Caco-2 (cell line): ENCODE measurements around the gene TMEM154. TPM values are rescaled to one million over a fixed set of nuclear protein-coding genes. Genes with fewer than 3 reads are reported as not detected.

Experiments used
- BruUV-seq: library from RNA; stranded (reverse); fragments of 400-500 nt; replicated peaks from 2 replicates; lab custom pipeline; 2021; lab: Mats Ljungman, UMichigan
- CTCF ChIA-PET: fragments of 300-600 bp; sonication (Branson Sonifier 250); formaldehyde crosslinking; loops from one replicate; lab custom pipeline; 2022; ENCODE audit warnings: antibody characterized with exemption; lab: Charles Lee
- POLR2A ChIA-PET: fragments of 300-600 bp; sonication (Branson Sonifier 250); formaldehyde crosslinking; loops from one replicate; lab custom pipeline; 2022; ENCODE audit warnings: antibody characterized with exemption; lab: Charles Lee
- DNase-seq, 2 experiments: peaks; one replicate each; pipeline versions ENCODE4 v3.0.0 to v3.0.0-alpha.2; 2020 to 2022
- H3K27me3 ChIP-seq: replicated peaks from 2 replicates; pipeline ENCODE4 v1.6.0; 2011; ENCODE audit warnings: low read length; ENCODE audit not compliant: control insufficient read depth, insufficient read depth
- H3K36me3 ChIP-seq: 2 replicates; pipeline ENCODE4 v1.5.1; 2011; ENCODE audit warnings: low read length; ENCODE audit not compliant: control insufficient read depth, insufficient read depth
- H3K4me1 ChIP-seq: fragments of 250-450 bp; sonication (Bioruptor Pico); 2 replicates; pipeline ENCODE4 v1.5.1; 2020; ENCODE audit warnings: mild to moderate bottlenecking
- H3K4me3 ChIP-seq: 2 replicates; pipeline ENCODE4 v1.5.1; 2011; ENCODE audit warnings: low read depth, mild to moderate bottlenecking, control low read depth, low read length
- H3K9me3 ChIP-seq: fragments of 250-450 bp; sonication (Bioruptor Pico); 2 replicates; pipeline ENCODE4 v1.5.1; 2020; ENCODE audit warnings: mild to moderate bottlenecking, moderate library complexity
- H3K27ac Mint-ChIP-seq: one replicate; pipeline ENCODE4 v1.8.0; 2022; ENCODE audit warnings: mixed read lengths; ENCODE audit not compliant: unreplicated experiment
- H3K27me3 Mint-ChIP-seq: one replicate; pipeline ENCODE4 v1.8.0; 2022; ENCODE audit warnings: mixed read lengths; ENCODE audit not compliant: insufficient read depth, unreplicated experiment
- H3K36me3 Mint-ChIP-seq: one replicate; pipeline ENCODE4 v1.8.0; 2022; ENCODE audit warnings: mild to moderate bottlenecking, mixed read lengths; ENCODE audit not compliant: insufficient read depth, unreplicated experiment
- H3K4me1 Mint-ChIP-seq: one replicate; pipeline ENCODE4 v1.8.0; 2022; ENCODE audit warnings: low read depth, mixed read lengths; ENCODE audit not compliant: unreplicated experiment
- H3K4me3 Mint-ChIP-seq: one replicate; pipeline ENCODE4 v1.8.0; 2022; ENCODE audit warnings: mild to moderate bottlenecking, moderate library complexity, mixed read lengths; ENCODE audit not compliant: unreplicated experiment
- H3K9me3 Mint-ChIP-seq: one replicate; pipeline ENCODE4 v1.8.0; 2022; ENCODE audit warnings: mixed read lengths; ENCODE audit not compliant: unreplicated experiment
- CTCF ChIP-seq, 2 experiments: fragments of 200-600 bp in 1 of 2; IDR thresholded peaks; 1 replicate in 1 of 2; 2 replicates in 1 of 2; pipeline versions ENCODE4 v1.5.1 to v1.8.0; 2011 to 2022; ENCODE audit warnings: antibody characterized with exemption in 1 of 2, control low read depth in 1 of 2, inconsistent platforms in 1 of 2, low read depth in 1 of 2, low read length in 1 of 2, mild to moderate bottlenecking in 1 of 2, moderate library complexity in 1 of 2; ENCODE audit not compliant: insufficient read depth in 1 of 2, severe bottlenecking in 1 of 2, unreplicated experiment in 1 of 2
- intact Hi-C: fragments of 100-400 bp; cut with micrococcal nuclease; formaldehyde crosslinking; loops from one replicate; pipeline ENCODE4 v1.10.0; 2022; ENCODE audit not compliant: unreplicated experiment
- total RNA-seq: library from RNA; stranded (reverse); gene quantifications from 2 replicates; pipeline ENCODE4 v1.2.3, GENCODE V29; 2022

Gene TMEM154
- total RNA-seq, 1 experiment from 2014 or later = 4.6 TPM

- no peak for DNase-seq
- Histone ChIP-seq H3K4me3 (no peak overlapping the region), H3K36me3 (no peaks in the 10 kb centered on the region; the same call in 1 of the 2 replicates), H3K4me1 (peaks cover 21% of the 10 kb centered on the region), H3K27me3 (no peaks in the 10 kb centered on the region), H3K9me3 (no peaks in the 10 kb centered on the region)
- Mint-ChIP-seq H3K27me3 (no peaks in the 10 kb centered on the region), H3K4me1 (peaks cover 6% of the 10 kb centered on the region), H3K27ac (no peak overlapping the region), H3K9me3 (peaks cover 10% of the 10 kb centered on the region), H3K4me3 (no peak overlapping the region), H3K36me3 (no peaks in the 10 kb centered on the region)
- POLR2A ChIA-PET = no interaction called here
- no peak for TF ChIP-seq CTCF (IDR thresholded peaks at IDR 0.05; ENCODE audit: insufficient read depth in 1 of 2, low read depth in 1 of 2, low read length in 1 of 2, severe bottlenecking in 1 of 2, unreplicated experiment in 1 of 2)
- CTCF ChIA-PET = no interaction called here
- no TSS peak for BruUV-seq
- intact Hi-C loops = no loop called here
Observed at GRCh38 chr4:152630324-152630723, 49.5 kb downstream of the TMEM154 start.

GRCh38 chr4:152629908-152630307 is 49.9 kb downstream of the TMEM154 start:
- no peaks in the 10 kb centered on the region; the same call in 1 of the 2 replicates for H3K36me3 ChIP-seq
- no peak for DNase-seq
- H3K9me3 ChIP-seq = no peaks in the 10 kb centered on the region
- no peak for TF ChIP-seq CTCF (IDR thresholded peaks at IDR 0.05; ENCODE audit: insufficient read depth in 1 of 2, low read depth in 1 of 2, low read length in 1 of 2, severe bottlenecking in 1 of 2, unreplicated experiment in 1 of 2)
- peaks cover 19% of the 10 kb centered on the region for H3K4me1 ChIP-seq
- Mint-ChIP-seq H3K36me3 (no peaks in the 10 kb centered on the region), H3K4me3 (no peak overlapping the region), H3K9me3 (peaks cover 10% of the 10 kb centered on the region), H3K27ac (no peak overlapping the region), H3K27me3 (no peaks in the 10 kb centered on the region), H3K4me1 (peaks cover 6% of the 10 kb centered on the region)
- intact Hi-C loops = no loop called here
- ChIA-PET POLR2A (no interaction called here), CTCF (no interaction called here)
- no peaks in the 10 kb centered on the region for H3K27me3 ChIP-seq
- H3K4me3 ChIP-seq = no peak overlapping the region
- BruUV-seq = no TSS peak

DNA sequence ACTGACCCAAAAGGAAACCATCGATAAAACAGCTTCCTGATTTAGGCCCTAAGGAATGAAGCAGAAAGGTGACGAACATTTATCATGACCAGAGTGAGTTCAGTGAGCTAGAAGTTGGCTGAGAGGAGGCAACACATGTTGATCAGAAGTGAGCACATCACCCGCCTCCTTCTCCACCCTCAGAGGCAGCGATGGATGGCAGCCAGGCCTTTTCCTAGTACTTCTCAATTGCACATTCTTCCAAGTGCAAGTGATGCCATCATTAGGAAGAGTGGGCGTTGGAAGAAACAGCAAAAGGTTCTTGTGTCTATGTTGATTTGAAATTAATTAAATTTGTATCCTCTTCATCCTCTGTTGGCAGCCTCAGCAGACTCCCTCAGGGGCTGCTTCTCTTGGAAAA is 51.7 kb downstream of the TMEM154 start:
- intact Hi-C loops = no loop called here
- peaks cover 10% of the 10 kb centered on the region for H3K9me3 Mint-ChIP-seq
- CTCF ChIA-PET = no interaction called here

More for the DNA sequence above, 51.7 kb downstream of the TMEM154 start:
- Histone ChIP-seq H3K4me1 (peaks cover 5% of the 10 kb centered on the region; the same call in 1 of the 2 replicates), H3K4me3 (no peak overlapping the region), H3K9me3 (no peaks in the 10 kb centered on the region), H3K27me3 (no peaks in the 10 kb centered on the region), H3K36me3 (no peaks in the 10 kb centered on the region; the same call in 1 of the 2 replicates)
- no peaks in the 10 kb centered on the region for H3K27me3 Mint-ChIP-seq
- DNase-seq = no peak
- H3K27ac Mint-ChIP-seq = no peak overlapping the region
- no peak overlapping the region for H3K4me3 Mint-ChIP-seq
- no peak for TF ChIP-seq CTCF (IDR thresholded peaks at IDR 0.05; ENCODE audit: insufficient read depth in 1 of 2, low read depth in 1 of 2, low read length in 1 of 2, severe bottlenecking in 1 of 2, unreplicated experiment in 1 of 2)
- no TSS peak for BruUV-seq
- no peaks in the 10 kb centered on the region for H3K4me1 Mint-ChIP-seq
- POLR2A ChIA-PET = no interaction called here
- no peaks in the 10 kb centered on the region for H3K36me3 Mint-ChIP-seq
